H1 (cell line): ENCODE measurements around the gene IKBIP.

Source experiments
- ASH2L ChIP-seq: fragments of 200-600, 300-600 bp; sonication (generic); IDR thresholded peaks from one replicate; pipeline ENCODE4 v1.7.1; 2017; ENCODE audit warnings: low read length
- CEBPB ChIP-seq: IDR thresholded peaks from 2 replicates; pipeline ENCODE4 v1.6.1; 2012; ENCODE audit warnings: low read depth, low read length
- CHD2 ChIP-seq: IDR thresholded peaks from 2 replicates; pipeline ENCODE4 v1.6.1; 2012; ENCODE audit warnings: low read length, improper control_type of control experiment
- CTCF ChIP-seq, 3 experiments: IDR thresholded peaks; 1 replicate in 2 of 3; 2 replicates in 1 of 3; pipeline versions ENCODE4 v1.5.1 to v1.6.1; 2011; ENCODE audit warnings: low read length in 3 of 3, mild to moderate bottlenecking in 3 of 3, inconsistent platforms in 2 of 3, low read depth in 1 of 3, moderate library complexity in 1 of 3; ENCODE audit not compliant: insufficient read depth in 1 of 3; ENCODE audit errors: control extremely low read depth in 1 of 3
- EGR1 ChIP-seq: IDR thresholded peaks from 2 replicates; pipeline ENCODE4 v1.6.1; 2011; ENCODE audit warnings: low read depth, low read length, borderline replicate concordance
- EZH2 ChIP-seq: fragments of 200-600 bp; sonication (generic); IDR thresholded peaks from 2 replicates; pipeline ENCODE4 v1.7.1; 2012; ENCODE audit warnings: low read depth, mild to moderate bottlenecking, moderate library complexity, low read length, inconsistent platforms; ENCODE audit not compliant: severe bottlenecking
- JUN ChIP-seq: IDR thresholded peaks from 2 replicates; pipeline ENCODE4 v1.6.1; 2011; ENCODE audit warnings: low read depth, mild to moderate bottlenecking, improper control_type of control experiment, low read length
- MAFK ChIP-seq: IDR thresholded peaks from 2 replicates; pipeline ENCODE4 v1.6.1; 2012; ENCODE audit warnings: low read depth, mild to moderate bottlenecking, improper control_type of control experiment, low read length
- POLR2A ChIP-seq, 2 experiments: IDR thresholded peaks; 1 replicate in 1 of 2; 2 replicates in 1 of 2; pipeline ENCODE4 v1.6.1; 2011; ENCODE audit warnings: low read depth in 2 of 2, low read length in 2 of 2, mild to moderate bottlenecking in 2 of 2; ENCODE audit errors: control extremely low read depth in 1 of 2
- POLR2AphosphoS5 ChIP-seq: IDR thresholded peaks from 2 replicates; pipeline ENCODE4 v1.6.1; 2011; ENCODE audit warnings: low read depth, low read length
- TAF1 ChIP-seq: IDR thresholded peaks from 2 replicates; pipeline ENCODE4 v1.6.1; 2011; ENCODE audit warnings: mild to moderate bottlenecking, low read depth, low read length
- YY1 ChIP-seq: IDR thresholded peaks from 2 replicates; pipeline ENCODE4 v1.6.1; 2011; ENCODE audit warnings: low read depth, mild to moderate bottlenecking, low read length

GRCh38 chr12:98651328-98651727 is 6.7 kb upstream of the IKBIP start:
- TF ChIP-seq TAF1 (no peak), MAFK (no peak), CTCF (IDR thresholded peaks at IDR 0.05; ENCODE audit: control extremely low read depth in 1 of 3, insufficient read depth in 1 of 3, low read depth in 1 of 3, low read length in 3 of 3) (no peak), ASH2L (no peak), POLR2A (IDR thresholded peaks at IDR 0.05; ENCODE audit: control extremely low read depth in 1 of 2, low read depth in 2 of 2, low read length in 2 of 2) (no peak), JUN (no peak), POLR2AphosphoS5 (no peak), CEBPB (no peak), EGR1 (no peak), EZH2 (no peak), YY1 (no peak), CHD2 (no peak)
